ENCODE results near the gene HAND2. TPM values are rescaled to one million over a fixed set of nuclear protein-coding genes. Genes with fewer than 3 reads are reported as not detected.
A peak's percentile ranks its signal among the peaks of the same experiment; 100 is the strongest.

Gene HAND2
- total and polyA plus RNA-seq, 2 of the 8 experiments (the other 6 are each of a cell fraction or from before 2014, with no cell fraction given) = 0.05 TPM; not detected in 1

DNA sequence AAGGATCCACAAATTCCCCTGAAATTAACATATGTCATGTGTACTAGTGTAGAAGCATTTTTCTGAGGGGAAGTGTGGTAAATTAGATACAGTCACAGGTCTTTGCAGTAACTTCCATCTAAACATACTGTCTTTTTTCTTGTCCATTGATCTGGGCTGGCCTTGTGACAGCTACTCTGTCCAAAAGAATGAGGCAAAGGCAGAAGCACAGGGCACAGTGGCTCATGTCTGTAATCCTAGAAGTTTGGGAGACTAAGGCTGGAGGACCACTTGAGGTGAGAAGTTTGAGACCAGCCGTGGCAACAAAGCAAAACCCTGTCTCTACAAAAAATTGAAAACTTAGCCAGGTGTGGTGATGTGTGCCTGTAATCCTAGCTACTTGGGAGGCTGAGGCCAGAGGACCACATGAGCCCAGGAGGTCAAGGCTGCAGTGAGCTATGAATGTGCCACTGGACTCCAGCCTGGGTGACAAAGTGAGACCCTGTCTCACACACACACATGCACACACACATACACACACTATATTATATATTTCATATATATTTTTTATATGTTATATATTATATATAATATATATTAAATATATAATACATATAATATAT is 47.6 kb downstream of the HAND2 start:
- Histone ChIP-seq H3K4me3 (ENCODE audit: extremely low read depth in 1 of 4, insufficient read depth in 2 of 4, low read depth in 3 of 4, low read length in 4 of 4) (no peak overlapping the region), H4K8ac (ENCODE audit: extremely low read depth, insufficient read depth, low read length) (no peak overlapping the region), H3K27ac (ENCODE audit: low read depth, low read length) (no peak overlapping the region), H2BK15ac (ENCODE audit: low read length) (no peak overlapping the region), H3K23me2 (ENCODE audit: low read depth, low read length) (no peaks in the 10 kb centered on the region), H2AK5ac (ENCODE audit: low read depth, low read length) (no peak overlapping the region), H3K18ac (ENCODE audit: extremely low read depth, low read length) (no peak overlapping the region), H3K4me1 (replicated peaks in 1 of 4; ENCODE audit: control insufficient read depth in 3 of 4, insufficient read depth in 4 of 4, low read length in 3 of 4) (no peaks in the 10 kb centered on the region), H3K36me3 (ENCODE audit: control insufficient read depth in 2 of 4, insufficient read depth in 4 of 4, low read length in 3 of 4) (no peaks in the 10 kb centered on the region), H2BK20ac (ENCODE audit: low read length) (0 out of 2 replicates have a peak overlapping the region, but pooled peaks have one; percentile 23), H3K4me2 (ENCODE audit: insufficient read depth in 1 of 2, low read depth in 2 of 2, low read length in 2 of 2) (no peak overlapping the region), H2BK5ac (ENCODE audit: low read depth, low read length) (no peak overlapping the region), H3K79me1 (ENCODE audit: low read depth, low read length) (no peaks in the 10 kb centered on the region), H2AFZ (ENCODE audit: low read length) (no peak overlapping the region), H3K56ac (replicated peaks; ENCODE audit: insufficient read length, low read depth, low read length) (no peak overlapping the region), H4K5ac (ENCODE audit: insufficient read length, low read depth, low read length) (no peak overlapping the region), H2BK120ac (replicated peaks; ENCODE audit: low read depth, low read length) (no peak overlapping the region), H3K9ac (replicated peaks in 1 of 4; ENCODE audit: extremely low read depth in 1 of 4, low read depth in 3 of 4, low read length in 3 of 4) (no peak overlapping the region), H3K79me2 (ENCODE audit: control insufficient read depth in 1 of 2, insufficient read depth in 2 of 2, low read length in 2 of 2) (no peaks in the 10 kb centered on the region), H3K4ac (replicated peaks; ENCODE audit: insufficient read length, low read depth, low read length) (no peak overlapping the region), H3K14ac (ENCODE audit: insufficient read length) (no peak overlapping the region), H4K20me1 (replicated peaks in 1 of 2; ENCODE audit: control insufficient read depth in 1 of 2, insufficient read depth in 2 of 2, low read length in 2 of 2) (no peaks in the 10 kb centered on the region), H3K9me3 (ENCODE audit: insufficient read depth in 2 of 2, low read depth in 1 of 2, low read length in 1 of 2) (no peaks in the 10 kb centered on the region), H2BK12ac (ENCODE audit: low read depth, low read length) (no peak overlapping the region), H3K27me3 (replicated peaks in 1 of 4; ENCODE audit: control insufficient read depth in 3 of 4, extremely low read depth in 1 of 4, insufficient read depth in 3 of 4, low read length in 3 of 4) (no peaks in the 10 kb centered on the region), H4K91ac (replicated peaks; ENCODE audit: insufficient read length, low read length) (no peak overlapping the region), H3K23ac (ENCODE audit: insufficient read length) (no peak overlapping the region)
- CTCF ChIA-PET (ENCODE audit: partially characterized antibody) = interaction anchor here (1.2 kb wide), 1 partner anchor 9 kb away, joined by 3 read pairs; no protein-coding TSS in a partner anchor
- FAIRE-seq (no peak), DNase-seq (ENCODE audit: low read depth in 1 of 2, low spot score in 2 of 2) (no peak)
- TF ChIP-seq HDAC6 (IDR thresholded peaks at IDR 0.05; ENCODE audit: low read depth, low read length) (no peak), TAF7 (optimal IDR thresholded peaks at IDR 0.05; ENCODE audit: borderline replicate concordance, low read depth, low read length) (no peak), FOSL1 (IDR thresholded peaks at IDR 0.05; ENCODE audit: insufficient read depth, low read depth, low read length) (no peak), CBX5 (IDR thresholded peaks at IDR 0.05; ENCODE audit: low read depth, low read length) (no peak), KDM1A (IDR thresholded peaks at IDR 0.05; ENCODE audit: borderline replicate concordance, low read length) (no peak)
- TF ChIP-seq, protein P1, sequence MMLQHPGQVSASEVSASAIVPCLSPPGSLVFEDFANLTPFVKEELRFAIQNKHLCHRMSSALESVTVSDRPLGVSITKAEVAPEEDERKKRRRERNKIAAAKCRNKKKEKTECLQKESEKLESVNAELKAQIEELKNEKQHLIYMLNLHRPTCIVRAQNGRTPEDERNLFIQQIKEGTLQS (IDR thresholded peaks at IDR 0.05; ENCODE audit: insufficient read depth, low read depth, low read length) = no peak
- whole genome bisulfite sequencing, 2 experiments (ENCODE audit: extremely low coverage in 1 of 2, insufficient coverage in 1 of 2, insufficient read length in 1 of 2, insufficient replicate concordance in 2 of 2, low coverage in 1 of 2, low lambda C conversion rate in 2 of 2, missing lambda C conversion rate in 1 of 2) = 100% methylated on average over 1 of the region's 1 CpG; no CpG with 5 or more reads in 1 of the 2 experiments
- POLR2A ChIA-PET (ENCODE audit: partially characterized antibody) = no interaction called here
